ENCODE measurements around the gene FMNL3.
"Not testable (repeated sequence)": the region's sequence is repeated elsewhere in the genome, so short reads cannot be mapped to it uniquely, and the experiment has no call there.

Gene FMNL3

DNA sequence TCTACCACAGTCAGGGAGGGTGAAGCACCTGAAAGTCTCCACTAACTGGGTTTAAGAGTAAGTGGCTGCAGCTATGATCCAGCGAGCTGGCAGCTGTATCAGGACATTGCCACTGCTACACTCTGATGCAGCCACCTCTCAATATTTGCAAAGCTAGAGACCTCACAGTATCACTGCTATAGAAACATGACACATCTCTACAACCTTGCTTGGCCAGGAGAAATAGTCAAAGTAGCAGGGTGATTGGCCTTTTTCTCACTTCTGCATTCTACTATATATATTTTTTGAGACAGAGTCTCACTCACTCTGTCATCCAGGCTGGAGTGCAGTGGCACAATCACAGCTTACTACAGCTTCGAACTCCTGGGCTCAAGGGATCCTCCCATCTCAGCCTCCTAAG is 9.3 kb upstream of the FMNL3 start:
- no peak for DNase-seq (ENCODE audit: low spot score)

DNA sequence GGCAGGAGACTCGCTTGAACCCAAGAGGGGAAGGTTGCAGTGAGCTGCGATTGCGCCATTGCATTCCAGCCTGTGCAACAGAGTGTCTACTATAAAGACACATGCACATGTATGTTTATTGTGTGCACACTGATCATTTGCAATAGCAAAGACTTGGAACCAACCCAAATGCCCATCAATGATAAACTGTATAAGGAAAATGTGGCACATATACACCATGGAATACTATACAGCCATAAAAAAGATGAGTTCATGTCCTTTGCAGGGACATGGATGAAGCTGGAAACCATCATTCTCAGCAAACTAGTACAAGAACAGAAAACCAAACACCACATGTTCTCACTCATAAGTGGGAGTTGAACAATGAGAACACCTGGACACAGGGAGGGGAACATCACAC is 6.7 kb upstream of the FMNL3 start:
- DNase-seq (ENCODE audit: low spot score): not testable (repeated sequence)

DNA sequence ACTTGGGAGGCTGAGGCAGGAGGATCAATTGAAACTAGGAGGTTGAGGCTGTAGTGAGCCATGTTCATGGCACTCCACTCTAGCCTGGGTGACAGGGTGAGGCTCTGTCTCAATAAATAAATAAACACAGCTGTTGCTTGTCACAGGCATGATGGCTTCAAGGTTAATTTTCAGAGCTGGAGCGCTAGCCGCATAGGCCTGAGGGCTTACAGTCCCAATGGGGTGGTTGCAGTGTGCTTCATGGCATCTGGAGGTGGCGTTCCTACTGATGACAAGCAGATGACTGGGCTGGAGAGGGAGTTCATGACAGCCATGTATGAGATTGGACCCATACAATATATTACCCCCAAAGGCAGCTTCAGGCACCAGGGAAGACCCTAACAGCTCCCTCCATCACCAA is 1.6 kb upstream of the FMNL3 start:
- no peak for DNase-seq (ENCODE audit: low spot score)

DNA sequence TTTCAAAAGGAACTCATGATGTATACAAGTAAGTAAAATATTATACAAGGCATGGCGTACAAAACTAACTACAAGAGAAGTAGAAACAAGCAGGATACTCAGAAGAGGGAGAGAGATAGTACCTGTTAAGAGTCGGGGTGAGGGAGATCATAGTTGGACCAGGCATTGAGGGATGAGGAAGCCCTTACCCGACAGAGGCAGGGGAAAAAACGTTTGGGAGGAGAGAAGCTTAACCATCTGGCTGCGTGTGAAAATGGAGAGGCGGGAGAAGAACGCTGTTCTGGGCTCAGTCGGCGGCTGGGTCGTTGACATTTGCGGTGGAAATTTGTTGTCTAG is 575 bp upstream of the FMNL3 start:
- no peak for DNase-seq (ENCODE audit: low spot score)

DNA sequence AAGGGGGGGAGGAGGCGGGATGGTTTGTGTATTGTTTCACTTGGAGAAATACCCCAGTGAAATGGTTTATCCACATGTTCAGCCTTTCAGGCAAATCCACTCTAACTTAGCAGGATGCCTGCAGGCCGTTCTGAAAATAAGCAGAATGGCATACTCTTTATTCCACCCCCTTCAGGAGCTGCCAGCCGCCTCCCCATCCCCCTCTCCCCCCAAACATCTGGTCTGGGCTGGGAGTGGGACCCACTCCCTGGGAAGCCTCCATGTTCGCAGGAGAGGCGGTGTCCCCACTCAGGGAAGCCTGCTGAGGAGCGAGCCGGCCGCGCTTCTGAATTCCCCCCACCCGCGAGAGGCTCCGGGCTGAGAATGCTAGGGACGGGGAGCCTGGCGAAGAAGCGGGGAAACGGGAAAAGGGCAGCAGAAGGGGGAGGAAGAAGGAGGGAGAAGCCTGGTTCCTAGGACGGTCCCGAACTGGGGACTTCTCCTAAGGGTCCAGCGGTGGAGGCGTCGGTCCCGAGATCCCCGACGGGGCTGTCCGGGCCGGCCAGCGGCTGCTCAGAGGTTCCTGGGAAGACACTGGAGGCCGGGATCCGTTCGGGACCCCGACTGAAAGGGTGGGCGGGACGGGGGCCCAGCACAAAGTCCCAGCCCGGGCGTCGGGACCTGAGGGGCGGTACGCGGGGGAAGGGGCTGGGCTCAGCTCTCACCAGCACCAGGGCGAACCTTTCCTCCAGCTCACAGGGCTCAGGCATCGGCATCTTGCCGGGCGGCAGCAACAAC is 666 bp downstream of the FMNL3 start:
- peak; percentile 48 for DNase-seq (ENCODE audit: low spot score)

DNA sequence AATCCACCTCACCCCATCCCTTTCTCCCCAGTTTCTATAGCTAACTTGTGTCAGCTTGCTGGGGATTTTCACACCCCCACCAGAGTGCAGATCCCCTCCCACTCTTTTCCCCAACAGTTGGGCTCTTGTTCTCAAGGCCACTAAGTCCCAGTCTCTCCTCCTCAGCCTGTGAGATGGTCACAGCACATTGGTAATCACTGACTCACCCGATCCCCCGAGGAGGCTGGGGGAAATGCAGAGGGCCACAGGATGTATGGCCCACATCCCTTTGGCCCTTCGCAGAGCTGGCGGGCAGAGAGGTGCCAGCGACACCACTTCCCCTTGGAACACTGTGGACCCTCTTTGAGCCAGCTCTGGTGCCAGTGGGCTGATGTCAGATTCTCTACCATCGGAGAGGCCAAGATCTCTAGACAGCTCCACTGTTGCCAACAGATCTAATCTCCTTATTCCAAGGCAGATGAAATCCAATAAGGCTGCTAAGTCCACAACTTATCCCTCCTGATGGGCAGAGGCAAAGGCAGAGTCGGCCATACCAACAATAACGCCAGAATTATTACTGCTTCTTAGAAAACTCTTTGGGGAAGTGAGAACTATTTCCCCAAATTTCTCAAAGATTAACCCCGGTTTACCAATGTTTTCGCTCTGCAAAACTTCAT is 1.6 kb downstream of the FMNL3 start:
- no peak for DNase-seq (ENCODE audit: low spot score)

DNA sequence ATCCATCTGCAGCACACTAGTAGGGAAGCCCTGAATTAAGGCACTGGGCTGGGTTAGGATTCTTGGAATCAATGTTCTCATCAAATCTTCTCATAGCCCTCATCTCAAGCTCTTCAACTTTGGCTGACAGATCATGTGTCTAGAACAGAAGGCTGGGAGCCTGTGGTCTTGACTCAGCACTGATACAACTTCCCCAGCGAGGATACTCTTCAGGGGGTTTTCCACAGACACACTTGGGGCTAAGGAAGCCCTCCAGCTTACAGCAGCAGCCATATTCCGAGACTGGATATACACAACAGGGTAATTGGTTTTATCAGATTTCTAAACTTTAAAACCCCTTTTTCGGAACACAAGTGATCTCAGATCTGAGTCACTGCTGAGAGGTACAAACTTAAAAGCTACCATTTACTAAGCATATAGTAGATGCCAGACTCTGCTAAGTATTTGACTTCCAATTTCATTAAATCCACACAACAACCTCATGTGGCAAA is 3.5 kb downstream of the FMNL3 start:
- no peak for DNase-seq (ENCODE audit: low spot score)

DNA sequence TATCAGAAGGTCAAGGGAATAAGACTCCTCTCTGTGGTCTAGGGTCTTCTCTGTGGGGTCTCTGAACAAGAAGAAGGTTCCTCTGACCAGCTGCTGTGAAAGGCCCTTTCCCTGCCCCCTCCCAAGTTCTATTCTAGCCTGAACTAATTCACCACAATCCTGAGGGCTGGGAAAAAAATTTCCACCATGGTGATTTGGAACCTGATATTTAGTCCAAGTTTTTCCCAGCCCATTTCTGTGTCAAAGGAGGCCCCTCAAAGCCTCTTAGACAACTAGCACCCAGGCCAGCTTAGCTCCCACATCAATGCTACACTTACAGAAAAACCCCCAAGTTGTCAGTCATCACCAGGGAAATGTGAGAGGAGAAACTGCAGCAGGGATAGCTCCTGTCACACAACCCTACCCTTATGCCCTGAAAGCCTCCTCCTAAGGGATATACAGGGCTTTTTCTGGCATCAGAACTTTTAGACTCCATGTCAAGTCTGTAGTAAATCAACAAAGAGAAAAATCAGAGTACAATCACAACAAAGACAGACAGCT is 4.5 kb downstream of the FMNL3 start:
- DNase-seq (ENCODE audit: low spot score): no peak

DNA sequence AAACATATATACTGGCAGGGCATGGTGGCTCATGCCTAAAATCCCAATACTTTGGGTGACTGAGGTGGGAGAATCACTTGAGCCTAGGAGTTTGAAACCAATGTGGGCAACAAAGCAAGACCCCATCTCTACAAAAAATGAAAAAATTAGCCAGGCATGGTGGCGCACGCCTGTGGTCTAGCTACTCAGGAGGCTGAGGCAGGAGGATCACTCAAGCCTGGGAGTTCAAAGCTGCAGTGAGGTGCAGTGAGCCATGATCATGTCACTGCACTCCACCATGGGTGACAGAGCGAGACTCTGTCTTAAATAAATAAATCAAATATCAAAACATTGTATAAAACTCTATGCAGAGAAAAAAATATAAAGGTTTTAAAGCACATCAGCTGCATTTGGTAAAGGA is 5.2 kb downstream of the FMNL3 start:
- no peak for DNase-seq (ENCODE audit: low spot score)

DNA sequence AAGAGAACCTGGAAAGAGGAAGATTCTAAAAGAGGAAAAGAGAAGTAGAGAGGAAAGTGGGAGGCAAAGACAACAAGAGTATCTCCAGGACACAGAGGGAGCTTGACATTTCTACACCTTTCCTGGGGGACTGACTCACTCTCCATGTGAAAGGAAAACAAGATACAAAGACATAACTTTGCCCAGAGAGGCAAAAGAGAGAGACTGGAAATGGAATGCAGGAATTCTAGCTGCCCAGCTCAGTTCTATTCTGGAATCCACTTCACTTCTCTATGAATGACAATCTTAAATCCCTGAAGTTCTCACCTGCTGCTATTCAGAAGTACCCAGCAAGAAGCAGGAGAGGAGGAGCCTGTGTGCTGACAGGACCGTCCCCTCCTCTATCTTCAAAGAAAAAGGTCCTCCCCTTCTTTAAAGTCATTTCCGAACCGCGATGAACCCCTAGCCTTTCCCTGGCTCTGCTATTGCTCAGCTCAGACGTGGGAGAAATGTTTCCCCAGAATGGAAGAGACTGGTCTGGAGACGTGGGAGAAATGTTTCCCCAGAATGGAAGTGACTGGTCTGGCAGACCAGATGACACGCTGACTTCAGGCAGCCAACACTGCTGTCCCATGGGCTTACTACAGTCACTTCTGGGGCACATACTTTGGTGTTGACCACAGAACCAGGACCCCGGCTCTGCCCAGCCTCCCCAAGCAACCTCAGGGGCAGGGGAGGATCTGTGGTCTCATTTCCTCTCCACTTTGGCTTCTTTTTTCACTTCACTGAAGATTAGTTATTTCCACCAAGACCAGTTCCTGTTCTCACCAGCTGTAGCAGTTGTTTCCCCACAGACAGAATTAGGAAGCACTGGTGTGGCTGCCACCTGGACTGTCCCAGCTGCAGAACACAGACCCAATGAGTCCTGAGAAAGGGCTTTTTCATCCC is 8.3 kb downstream of the FMNL3 start:
- no peak for DNase-seq (ENCODE audit: low spot score)

DNA sequence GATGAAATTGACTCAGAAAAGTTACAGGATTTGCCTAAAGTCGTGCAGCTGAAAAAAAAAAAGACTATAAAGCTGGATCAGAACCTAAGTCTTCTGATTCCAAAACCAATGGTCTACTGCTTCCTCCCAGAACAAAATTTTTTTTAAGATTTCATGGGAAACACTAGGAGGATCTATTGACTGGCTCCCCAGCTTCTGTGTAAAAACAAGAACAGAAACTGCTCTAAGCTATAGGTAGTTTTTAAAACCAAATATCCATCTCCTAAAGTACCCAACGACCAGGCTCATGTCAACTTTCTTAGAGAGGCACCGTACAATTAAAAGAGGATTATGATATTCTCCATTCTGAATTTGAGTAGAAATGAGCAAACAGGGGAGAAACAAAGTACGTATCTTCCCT is 9.4 kb downstream of the FMNL3 start:
- DNase-seq (ENCODE audit: low spot score): no peak

DNA sequence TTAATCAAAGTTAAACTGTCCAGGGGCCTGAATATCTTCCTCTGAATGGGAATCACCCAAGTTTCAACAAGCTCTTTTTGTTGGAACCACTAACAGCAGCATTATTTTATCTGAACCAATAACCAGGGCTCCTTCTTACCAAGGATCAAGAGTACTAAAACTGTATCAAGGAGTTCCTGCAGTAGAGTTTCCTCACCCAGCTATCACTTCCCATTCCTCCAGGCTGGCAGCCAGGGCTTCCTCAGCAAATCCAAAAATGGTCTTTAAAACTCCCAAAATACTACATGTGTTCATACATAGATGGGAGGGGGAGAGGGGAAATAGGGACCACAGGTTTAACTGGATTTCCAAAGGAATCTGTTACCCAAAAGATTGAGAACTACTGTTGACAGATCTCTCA is 10.5 kb downstream of the FMNL3 start:
- DNase-seq (ENCODE audit: low spot score): no peak

DNA sequence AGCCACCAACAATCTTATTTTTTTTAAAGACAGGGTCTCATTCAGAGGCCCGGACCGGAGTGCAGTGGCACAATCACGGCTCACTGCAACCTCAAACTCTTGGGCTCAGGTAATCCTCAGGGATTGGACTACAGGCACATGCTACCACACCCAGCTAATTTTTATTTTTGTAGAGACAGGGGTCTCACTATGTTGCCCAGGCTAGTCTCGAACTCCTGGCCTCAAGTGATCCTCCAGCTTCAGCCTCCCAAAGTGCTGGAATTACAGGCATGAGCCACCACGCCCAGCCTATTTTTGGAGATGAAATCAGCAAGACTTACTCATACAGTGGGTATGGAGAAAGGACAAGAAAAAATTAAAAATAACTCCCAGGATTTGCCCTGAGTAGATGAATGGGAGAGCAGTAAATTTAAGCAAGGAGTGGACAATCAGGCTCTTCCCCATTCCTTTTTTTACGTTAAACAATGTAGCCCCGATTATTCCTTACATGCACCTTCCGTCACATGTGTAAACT is 13.2 kb downstream of the FMNL3 start:
- DNase-seq (ENCODE audit: low spot score): no peak

DNA sequence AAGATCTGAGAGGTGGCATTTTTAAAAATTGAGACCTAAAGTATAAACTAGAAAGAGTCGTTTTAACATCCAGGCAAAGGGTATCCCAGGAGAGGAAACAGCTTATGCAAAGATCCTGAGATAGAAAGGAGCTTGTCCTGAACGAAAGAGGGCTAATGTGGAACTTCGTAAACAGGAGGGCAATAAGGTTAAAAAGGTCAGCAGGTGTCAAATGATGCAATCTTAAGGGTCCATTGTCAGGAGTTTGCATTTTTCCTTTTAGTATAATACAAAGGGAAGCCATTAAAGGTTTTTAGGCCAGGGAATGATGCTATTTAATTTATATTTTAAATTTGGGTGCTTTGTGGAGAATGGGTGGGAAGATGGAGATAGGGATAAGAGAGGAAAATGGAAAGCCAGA is 14.4 kb downstream of the FMNL3 start:
- DNase-seq (ENCODE audit: low spot score): no peak

DNA sequence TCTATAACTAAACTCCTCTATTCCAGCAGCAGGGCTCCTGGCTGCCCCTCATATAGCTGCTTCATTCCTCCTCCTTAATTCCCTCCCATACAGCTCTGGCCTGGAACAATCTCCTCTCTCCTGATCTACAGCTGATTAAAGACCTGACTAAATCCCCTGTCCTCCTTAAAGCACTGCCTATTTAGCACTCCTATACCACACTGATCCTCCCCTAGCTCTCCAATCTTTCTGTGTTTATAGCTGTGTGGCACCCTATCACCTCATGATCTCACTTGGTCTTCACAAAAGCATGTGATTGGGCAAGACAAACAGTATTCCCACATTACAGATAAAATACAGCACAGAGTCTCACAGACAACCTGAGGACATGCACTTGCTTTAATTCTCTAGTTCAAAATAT is 17.4 kb downstream of the FMNL3 start:
- no peak for DNase-seq (ENCODE audit: low spot score)

DNA sequence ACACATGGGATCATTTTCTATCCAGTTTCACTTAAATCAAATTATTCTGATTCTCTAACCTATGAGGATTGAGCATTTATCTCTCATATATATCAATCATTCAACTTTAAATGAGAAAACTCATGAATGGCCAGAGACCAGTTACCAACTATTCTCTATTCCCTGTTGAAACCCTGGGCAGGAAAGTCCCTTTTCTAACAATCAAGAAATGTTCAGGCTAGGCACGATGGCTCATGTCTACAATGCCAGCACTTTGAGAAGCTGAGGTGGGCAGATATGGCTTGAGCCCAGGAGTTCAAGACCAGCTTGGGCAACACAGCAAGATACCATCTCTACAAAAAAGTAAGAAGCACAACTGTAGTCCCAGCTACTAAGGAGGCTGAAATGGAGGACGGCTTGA is 18.0 kb downstream of the FMNL3 start:
- no peak for DNase-seq (ENCODE audit: low spot score)

DNA sequence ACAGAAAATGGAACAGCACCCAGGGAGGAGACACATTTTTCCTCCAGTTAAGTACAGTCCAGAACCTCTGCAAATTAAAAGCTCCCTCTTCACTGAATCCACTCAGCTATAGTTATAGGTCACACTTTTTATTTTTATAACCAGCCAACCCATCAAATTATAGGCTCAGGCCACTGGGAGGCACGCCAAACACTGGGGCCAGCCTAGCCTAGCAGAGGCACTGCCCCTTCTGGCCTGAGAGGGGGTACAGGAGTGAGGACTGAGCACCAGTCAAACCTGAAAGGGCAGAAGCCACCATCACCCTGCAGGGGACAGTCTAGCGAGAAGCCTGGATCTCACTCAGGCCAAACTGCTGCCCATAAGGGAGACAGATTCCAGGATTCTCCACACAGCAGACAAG is 19.3 kb downstream of the FMNL3 start:
- no peak for DNase-seq (ENCODE audit: low spot score)

DNA sequence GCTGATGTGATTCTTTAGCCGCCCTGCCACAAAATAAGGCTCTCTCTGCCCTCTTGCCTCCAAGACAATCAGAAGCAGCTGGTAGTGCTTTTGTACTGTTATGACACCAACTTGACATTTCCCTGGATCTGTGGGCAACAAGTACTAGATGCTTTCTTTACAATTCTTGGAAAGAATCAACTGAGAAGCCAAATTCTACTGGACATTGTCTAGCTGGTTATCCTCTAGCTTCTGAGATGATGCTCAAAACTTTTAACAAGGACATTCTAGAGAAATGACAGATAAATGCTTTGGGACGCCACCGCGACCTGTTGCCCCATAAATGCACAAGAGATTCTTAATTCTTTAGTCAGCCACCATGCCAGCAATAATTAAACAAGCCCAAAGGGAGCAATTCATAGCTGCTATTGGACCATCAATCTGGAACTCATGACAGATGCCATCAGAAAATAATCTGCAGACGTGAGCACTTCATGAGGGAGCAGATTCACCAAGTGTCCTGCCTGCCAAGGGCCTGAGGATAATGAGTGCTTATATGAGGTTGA is 22.8 kb downstream of the FMNL3 start:
- DNase-seq (ENCODE audit: low spot score): no peak

DNA sequence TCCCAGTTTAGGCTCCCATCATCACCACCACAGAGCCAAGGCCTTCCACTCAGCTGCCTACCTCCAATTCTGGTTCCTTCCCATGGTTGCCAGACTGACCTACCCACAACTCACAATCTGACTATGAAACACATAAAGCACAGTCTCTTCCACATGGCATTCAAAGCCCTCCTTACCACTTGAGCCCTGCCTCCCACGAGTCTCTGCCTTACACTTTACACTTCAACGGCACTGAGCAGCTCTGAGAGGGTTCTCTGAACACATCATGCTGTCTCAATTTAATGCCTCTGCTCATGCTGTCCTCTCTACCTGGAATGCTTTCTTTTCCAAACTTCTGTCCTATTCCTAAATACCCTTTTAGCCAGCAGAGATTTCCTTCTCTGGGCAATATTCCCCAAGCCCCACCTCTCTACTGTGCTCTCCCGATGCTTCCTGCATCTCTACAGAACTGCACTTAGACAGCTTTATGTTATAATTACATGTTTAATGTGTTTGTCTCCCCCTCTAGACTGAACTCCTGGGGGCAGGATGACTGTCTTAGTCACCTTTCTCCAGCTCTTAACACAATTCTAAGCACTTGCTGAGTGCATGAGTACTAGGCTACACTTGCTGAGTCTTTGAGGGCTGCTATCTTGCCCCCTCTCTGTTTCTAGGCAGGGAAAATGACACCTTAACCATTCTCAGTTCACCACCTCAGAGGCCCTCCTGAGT is 23.5 kb downstream of the FMNL3 start:
- no peak for DNase-seq (ENCODE audit: low spot score)

DNA sequence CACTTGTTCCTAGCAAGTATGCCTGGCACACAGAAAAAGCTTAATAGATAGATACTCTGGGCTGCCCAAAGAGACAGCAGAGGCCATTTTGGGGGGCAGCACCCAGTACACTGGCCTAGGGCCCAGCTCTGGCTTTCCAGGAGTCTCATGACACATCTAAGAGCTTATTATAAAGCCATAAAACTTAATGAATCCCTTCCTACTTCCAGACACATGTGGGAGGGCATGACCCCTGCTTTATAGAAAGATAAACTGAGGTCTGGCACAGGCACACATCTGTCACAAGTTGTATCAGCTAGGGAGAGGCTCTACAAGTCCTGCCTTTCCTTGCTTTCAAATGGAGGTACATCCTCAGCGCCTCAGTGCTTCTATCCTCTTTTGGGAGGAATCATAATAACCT is 27.1 kb downstream of the FMNL3 start:
- no peak for DNase-seq (ENCODE audit: low spot score)

DNA sequence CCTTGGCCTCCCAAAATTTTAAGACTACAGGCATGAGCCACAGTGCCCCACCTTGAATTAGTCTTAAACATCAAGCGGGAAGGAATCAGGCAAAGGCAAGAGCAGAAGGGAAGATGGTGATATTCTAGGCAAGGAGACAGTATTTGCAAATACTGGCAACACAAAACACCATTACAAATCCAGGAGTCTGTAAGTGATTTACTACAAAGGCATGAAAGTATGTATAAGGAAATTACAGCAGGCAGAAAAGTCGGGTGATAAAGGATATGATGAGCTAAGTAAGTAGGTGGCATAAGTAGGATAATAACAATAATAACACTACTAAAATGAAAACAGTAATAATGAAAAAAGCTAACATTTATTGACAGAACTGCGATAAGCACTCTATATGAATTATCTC is 28.5 kb downstream of the FMNL3 start:
- no peak for DNase-seq (ENCODE audit: low spot score)
